ENCODE results near the gene TLNRD1.
A peak's percentile ranks its signal among the peaks of the same experiment; 100 is the strongest.
"Not testable (repeated sequence)": the region's sequence is repeated elsewhere in the genome, so short reads cannot be mapped to it uniquely, and the experiment has no call there.

The TLNRD1 gene

DNA sequence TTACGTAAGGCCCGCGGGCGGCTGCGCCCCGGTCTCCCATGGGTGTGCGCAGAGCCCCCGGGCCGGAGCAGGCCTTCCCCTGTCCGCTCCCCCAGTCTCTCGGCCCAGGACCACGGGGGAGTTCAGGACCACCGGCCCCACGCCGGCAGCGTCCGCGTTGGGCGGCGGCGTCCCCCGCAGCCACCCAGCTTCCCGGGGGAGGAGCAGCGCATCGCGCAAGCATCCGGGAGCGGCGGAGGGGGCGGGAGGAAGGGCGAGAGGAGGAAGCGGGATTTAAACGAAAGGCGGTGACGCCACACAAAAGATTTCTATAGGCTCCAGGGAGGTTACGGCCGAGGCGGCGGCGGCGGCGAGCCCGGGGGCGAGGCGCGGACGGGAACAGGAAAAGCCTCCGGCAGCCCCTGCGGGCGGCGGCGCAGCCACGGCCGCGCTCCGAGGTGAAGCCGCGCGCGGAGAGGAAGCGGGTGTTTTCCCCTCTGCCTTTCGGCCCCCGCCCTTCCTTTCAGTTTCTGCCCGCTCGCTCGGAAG, at the start of gene TLNRD1:
TSS of gene TLNRD1 (plus strand) at position 300 of the 528 bp plus-strand sequence. CDS start 1,349 bp downstream, outside the sequence.
- Histone ChIP-seq H3K36me3 (ENCODE audit: control insufficient read depth, insufficient read depth, low read length) (peaks cover 4% of the 10 kb centered on the region; the same call in 1 of the 2 replicates), H3K27me3 (replicated peaks; ENCODE audit: control insufficient read depth, insufficient read depth, low read length) (no peaks in the 10 kb centered on the region), H3K4me3 (replicated peaks; ENCODE audit: low read depth, low read length) (peak within 1 kb of the TSS; percentile 69)
- TF ChIP-seq, protein P1, sequence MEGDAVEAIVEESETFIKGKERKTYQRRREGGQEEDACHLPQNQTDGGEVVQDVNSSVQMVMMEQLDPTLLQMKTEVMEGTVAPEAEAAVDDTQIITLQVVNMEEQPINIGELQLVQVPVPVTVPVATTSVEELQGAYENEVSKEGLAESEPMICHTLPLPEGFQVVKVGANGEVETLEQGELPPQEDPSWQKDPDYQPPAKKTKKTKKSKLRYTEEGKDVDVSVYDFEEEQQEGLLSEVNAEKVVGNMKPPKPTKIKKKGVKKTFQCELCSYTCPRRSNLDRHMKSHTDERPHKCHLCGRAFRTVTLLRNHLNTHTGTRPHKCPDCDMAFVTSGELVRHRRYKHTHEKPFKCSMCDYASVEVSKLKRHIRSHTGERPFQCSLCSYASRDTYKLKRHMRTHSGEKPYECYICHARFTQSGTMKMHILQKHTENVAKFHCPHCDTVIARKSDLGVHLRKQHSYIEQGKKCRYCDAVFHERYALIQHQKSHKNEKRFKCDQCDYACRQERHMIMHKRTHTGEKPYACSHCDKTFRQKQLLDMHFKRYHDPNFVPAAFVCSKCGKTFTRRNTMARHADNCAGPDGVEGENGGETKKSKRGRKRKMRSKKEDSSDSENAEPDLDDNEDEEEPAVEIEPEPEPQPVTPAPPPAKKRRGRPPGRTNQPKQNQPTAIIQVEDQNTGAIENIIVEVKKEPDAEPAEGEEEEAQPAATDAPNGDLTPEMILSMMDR (IDR thresholded peaks at IDR 0.05; ENCODE audit: insufficient read depth, low read length, poor library complexity, severe bottlenecking): no peak
- peak; percentile 96 for DNase-seq (ENCODE audit: extremely low read depth, insufficient read length)

DNA sequence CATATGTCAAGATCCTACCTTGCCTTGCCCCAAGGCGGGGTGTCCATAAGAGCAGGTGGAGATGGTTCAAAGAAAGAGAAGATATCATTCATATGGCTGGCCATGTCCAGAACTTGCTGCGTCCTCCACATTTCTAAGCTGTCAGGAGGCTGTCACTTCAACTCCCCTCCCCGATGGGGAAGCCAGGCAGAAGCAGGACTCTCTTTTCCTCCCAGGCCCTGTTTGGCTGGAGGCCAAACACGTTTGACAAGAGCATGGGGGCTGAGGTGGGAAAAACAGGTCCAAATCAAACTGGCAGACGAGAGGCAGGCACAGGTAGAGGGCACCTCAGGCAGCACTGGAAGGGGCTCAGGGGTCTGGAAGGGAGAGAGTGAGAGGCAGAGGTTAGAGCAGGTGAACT, 48.8 kb upstream of the TLNRD1 start:
- TF ChIP-seq, protein P1 (IDR thresholded peaks at IDR 0.05; ENCODE audit: insufficient read depth, low read length, poor library complexity, severe bottlenecking): no peak
- no peaks in the 10 kb centered on the region for H3K27me3 ChIP-seq (replicated peaks; ENCODE audit: control insufficient read depth, insufficient read depth, low read length)
- no peak overlapping the region for H3K4me3 ChIP-seq (replicated peaks; ENCODE audit: low read depth, low read length)
- peaks cover 6% of the 10 kb centered on the region for H3K36me3 ChIP-seq (ENCODE audit: control insufficient read depth, insufficient read depth, low read length)
- no peak for DNase-seq (ENCODE audit: extremely low read depth, insufficient read length)

DNA sequence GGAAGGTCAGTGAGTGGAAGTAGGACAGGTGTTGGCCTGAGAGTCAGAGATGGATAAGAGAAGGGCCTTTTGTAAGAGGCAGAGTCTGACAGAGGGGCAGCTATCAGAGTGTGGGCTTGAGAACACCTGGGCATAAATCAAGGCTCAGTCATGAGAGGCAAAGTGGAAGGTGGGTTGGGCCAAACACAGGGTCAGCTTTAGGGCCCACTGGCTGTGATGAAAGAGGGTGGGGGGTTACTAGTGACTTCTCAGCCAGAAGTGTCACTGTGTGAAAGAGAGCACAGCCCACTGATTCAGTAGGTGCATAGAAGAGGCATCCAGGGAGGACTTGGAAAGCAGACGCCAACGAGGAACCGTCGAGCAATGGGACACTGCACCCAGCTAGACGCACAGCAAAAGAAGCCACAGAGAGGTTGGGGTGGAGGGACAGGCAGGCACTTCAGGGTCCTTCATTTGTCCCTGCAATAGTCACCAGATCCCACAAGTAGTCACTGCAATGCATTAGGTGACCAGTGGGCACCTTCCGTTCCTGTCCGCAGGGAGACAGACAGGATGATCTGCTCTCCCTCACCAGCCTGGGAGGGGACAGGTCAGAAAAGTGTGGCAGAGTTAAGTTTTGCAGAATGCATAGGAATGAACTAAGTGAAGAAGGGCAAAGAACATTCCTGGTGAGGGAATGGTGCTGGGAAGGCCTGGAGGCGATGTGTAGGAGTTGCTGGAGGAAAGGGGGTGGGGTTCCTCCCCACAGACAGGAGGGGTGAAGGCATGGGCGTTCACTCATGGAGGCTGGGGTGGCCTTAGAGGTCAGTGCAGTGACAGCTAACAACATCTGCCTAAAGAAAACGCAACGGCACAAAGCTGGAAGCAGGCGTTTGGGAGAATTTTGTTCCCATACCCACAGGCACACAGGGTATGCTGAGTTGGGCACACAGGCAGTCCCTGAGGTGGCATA, 47.4 kb upstream of the TLNRD1 start:
- H3K4me3 ChIP-seq (replicated peaks; ENCODE audit: low read depth, low read length): no peak overlapping the region
- no peak for DNase-seq (ENCODE audit: extremely low read depth, insufficient read length)
- TF ChIP-seq, protein P1 (IDR thresholded peaks at IDR 0.05; ENCODE audit: insufficient read depth, low read length, poor library complexity, severe bottlenecking): no peak
- H3K27me3 ChIP-seq (replicated peaks; ENCODE audit: control insufficient read depth, insufficient read depth, low read length): no peaks in the 10 kb centered on the region
- H3K36me3 ChIP-seq (ENCODE audit: control insufficient read depth, insufficient read depth, low read length): peaks cover 4% of the 10 kb centered on the region

DNA sequence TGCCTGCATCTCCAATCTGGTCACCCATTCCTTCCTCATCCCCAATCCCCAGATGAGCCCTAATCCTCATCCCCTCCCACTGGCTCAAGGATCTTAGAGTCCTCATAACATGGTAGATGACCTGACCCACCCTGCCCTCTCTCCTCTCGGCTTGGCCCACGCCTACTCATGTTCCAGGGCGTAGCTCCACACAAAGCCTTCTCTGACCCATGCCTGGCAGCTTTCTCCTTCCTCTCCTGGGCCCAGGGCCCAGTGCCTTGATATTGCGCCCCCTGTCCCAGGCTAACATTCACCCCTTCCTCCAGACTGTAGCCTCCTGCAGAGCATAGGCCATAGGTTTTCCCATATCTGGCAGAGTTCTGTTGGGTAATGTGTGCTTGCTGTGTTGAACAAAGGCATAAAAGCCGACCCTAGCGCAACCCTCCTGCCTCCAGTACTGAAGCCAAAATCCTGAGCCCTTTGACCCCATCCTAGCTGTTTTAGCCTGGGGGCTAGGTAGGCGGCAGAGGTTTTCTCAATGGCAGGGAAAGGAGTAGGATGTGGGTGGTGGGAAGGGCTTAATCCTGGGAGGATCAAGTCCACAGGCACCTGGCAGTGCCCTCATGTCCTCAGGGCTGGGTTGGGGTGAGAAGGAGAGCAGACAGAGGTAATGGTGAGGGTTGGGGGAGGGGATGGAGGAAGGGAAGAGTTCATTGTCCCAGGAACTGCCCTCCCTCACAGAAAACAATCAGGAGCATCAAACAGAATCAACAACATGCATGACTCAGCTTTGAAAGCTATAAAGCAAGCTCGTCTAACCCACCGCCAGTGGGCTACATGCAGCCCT, 46.6 kb upstream of the TLNRD1 start:
- TF ChIP-seq, protein P1 (IDR thresholded peaks at IDR 0.05; ENCODE audit: insufficient read depth, low read length, poor library complexity, severe bottlenecking): no peak
- Histone ChIP-seq H3K36me3 (ENCODE audit: control insufficient read depth, insufficient read depth, low read length) (peaks cover 5% of the 10 kb centered on the region), H3K27me3 (replicated peaks; ENCODE audit: control insufficient read depth, insufficient read depth, low read length) (no peaks in the 10 kb centered on the region), H3K4me3 (replicated peaks; ENCODE audit: low read depth, low read length) (no peak overlapping the region)
- DNase-seq (ENCODE audit: extremely low read depth, insufficient read length): no peak

DNA sequence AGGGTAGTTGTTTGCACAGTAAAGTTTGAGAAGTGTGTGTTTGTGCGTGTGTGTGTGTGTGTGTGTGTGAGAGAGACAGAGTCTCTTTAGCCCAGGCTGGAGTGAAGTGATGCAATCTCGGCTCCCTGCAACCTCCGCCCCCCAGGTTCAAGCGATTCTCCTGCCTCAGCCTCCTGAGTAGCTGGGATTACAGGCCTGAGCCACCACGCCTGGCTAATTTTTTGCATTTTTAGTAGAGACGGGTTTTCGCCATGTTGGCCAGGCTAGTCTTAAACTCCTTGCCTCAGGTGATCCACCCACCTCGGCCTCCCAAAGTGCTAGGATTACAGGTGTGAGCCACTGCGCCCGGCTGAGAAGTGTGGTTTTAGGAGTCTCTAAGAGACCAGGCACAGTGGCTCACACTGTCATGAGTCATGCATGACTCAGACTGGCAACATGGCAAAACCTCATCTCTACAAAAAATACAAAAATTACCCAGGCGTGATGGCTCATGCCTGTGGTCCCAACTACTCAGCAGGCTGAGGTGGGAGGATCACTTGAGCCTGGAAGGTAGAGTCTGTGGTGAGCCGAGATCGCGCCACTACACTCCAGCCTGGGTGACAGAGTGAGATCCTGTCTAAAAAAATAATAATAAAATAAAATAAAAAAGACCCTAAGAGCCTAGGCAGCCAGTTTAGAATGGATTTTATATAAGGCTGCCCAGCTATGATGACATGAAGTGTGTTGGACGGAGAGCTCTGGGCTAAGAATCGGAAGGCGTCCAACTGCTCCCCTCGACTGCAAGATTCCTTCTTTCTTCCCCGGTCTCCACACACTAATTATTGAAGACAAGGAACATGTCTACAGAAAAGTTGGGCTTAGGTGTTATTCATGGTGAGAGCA, 44.9 kb upstream of the TLNRD1 start:
- not testable (repeated sequence) for H3K4me3 ChIP-seq (replicated peaks; ENCODE audit: low read depth, low read length); H3K27me3 ChIP-seq (replicated peaks; ENCODE audit: control insufficient read depth, insufficient read depth, low read length); DNase-seq (ENCODE audit: extremely low read depth, insufficient read length); H3K36me3 ChIP-seq (ENCODE audit: control insufficient read depth, insufficient read depth, low read length)
